ENCODE results near the gene ALOX5. TPM values are rescaled to one million over a fixed set of nuclear protein-coding genes. Genes with fewer than 3 reads are reported as not detected.

ALOX5 gene
- total and polyA plus RNA-seq, 4 donors, result 2.9 to 16.9 (median 8.4) TPM

DNA sequence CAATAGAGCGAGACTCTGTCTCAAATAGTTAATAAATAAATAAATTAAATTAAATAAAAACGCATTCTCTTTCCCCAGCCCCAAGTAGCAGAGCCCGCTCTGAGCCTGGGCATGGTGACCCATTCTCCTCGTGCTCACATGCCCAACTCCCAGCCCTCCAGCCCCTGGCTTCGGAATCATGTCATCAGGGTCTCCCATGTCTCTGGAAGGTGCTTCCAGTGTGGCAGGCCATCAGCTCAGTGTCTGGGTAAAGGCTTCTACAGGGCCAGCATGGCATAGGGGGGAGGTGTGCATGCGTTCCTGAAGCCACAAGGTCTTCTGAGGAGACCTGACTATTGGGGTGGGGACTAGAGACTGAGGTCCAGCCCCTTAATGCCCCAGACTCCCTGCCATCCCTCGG is 72.8 kb downstream of the ALOX5 start (continued):
- TF ChIP-seq ZBTB33 (IDR thresholded peaks at IDR 0.05), result no peak
- no peak for TF ChIP-seq FOXA2 (IDR thresholded peaks at IDR 0.05)
- TF ChIP-seq RXRA (IDR thresholded peaks at IDR 0.05), result no peak
- TF ChIP-seq SP1 (IDR thresholded peaks at IDR 0.05), result no peak
- TF ChIP-seq, protein P1, sequence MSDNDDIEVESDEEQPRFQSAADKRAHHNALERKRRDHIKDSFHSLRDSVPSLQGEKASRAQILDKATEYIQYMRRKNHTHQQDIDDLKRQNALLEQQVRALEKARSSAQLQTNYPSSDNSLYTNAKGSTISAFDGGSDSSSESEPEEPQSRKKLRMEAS (IDR thresholded peaks at IDR 0.05), result no peak
- no peak for TF ChIP-seq EGR1 (IDR thresholded peaks at IDR 0.05; ENCODE audit: low read depth in 2 of 2)
- TF ChIP-seq YY1 (IDR thresholded peaks at IDR 0.05), result no peak

DNA sequence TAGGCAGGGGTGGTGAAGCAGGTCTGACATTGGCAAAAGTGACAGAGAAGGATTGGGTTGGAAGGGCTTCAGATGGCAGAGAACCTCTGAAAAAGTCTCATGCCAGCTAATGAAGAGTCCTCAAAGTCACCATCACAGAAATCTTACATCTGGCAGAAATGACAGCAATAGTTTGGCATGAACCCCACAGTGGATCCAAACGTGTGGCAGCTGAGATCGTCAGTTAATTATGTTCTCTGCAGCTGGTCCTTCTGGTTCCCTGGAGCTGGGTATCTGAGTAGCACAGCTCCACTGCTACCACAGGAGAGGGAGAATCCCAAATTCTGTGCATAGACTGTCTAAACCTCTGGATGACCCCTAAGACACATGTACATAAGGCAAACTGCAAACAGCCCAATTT is 73.4 kb downstream of the ALOX5 start:
- Histone ChIP-seq H3K4me3 (ENCODE audit: low read depth in 1 of 3, low read length in 3 of 3) (no peak overlapping the region), H3K27ac (ENCODE audit: low read depth in 1 of 2, low read length in 2 of 2) (peak overlapping the region in 1 of 2 donors; percentile 37), H3K9me3 (ENCODE audit: control insufficient read depth in 4 of 4, low read length in 3 of 4) (no peaks in the 10 kb centered on the region), H3K9ac (ENCODE audit: low read depth in 1 of 2, low read length in 2 of 2) (no peak overlapping the region), H3K27me3 (ENCODE audit: control insufficient read depth in 4 of 4, insufficient read depth in 4 of 4, low read length in 3 of 4) (no peaks in the 10 kb centered on the region), H3K36me3 (ENCODE audit: control insufficient read depth in 4 of 4, insufficient read depth in 3 of 4, low read depth in 1 of 4, low read length in 3 of 4) (no peaks in the 10 kb centered on the region), H3K4me1 (ENCODE audit: control insufficient read depth in 4 of 4, insufficient read depth in 4 of 4, low read length in 3 of 4) (peaks cover 0 to 25% (median 11%) of the 10 kb centered on the region in 4 donors)
- 58% methylated on average over 2 of the region's 2 CpGs for WGBS
- no peak for DNase-seq (ENCODE audit: low spot score)
- no peak for TF ChIP-seq SP1 (IDR thresholded peaks at IDR 0.05)
- no peak for TF ChIP-seq FOXA1 (IDR thresholded peaks at IDR 0.05)
- TF ChIP-seq JUND (IDR thresholded peaks at IDR 0.05), result no peak
- no peak for TF ChIP-seq GABPA (IDR thresholded peaks at IDR 0.05 in 1 of 2, conservative IDR thresholded peaks at IDR 0.05 in 1 of 2)
- TF ChIP-seq HNF4A (conservative IDR thresholded peaks at IDR 0.05), result no peak
- TF ChIP-seq ZBTB33 (IDR thresholded peaks at IDR 0.05), result no peak
- TF ChIP-seq ATF3 (IDR thresholded peaks at IDR 0.05), result no peak
- TF ChIP-seq HNF4G (IDR thresholded peaks at IDR 0.05), result no peak
- TF ChIP-seq, protein P1 (IDR thresholded peaks at IDR 0.05), result no peak
- TF ChIP-seq YY1 (IDR thresholded peaks at IDR 0.05), result no peak
- TF ChIP-seq REST (IDR thresholded peaks at IDR 0.05), result no peak
- no peak for TF ChIP-seq RAD21 (IDR thresholded peaks at IDR 0.05)
